Left lung (tissue), 10 donors: ENCODE results near the gene SND1. TPM values are rescaled to one million over a fixed set of nuclear protein-coding genes. Genes with fewer than 3 reads are reported as not detected.

Experiments
- ATAC-seq: fragments of 200-7000 bp; cut with Tn5 transposase; one replicate; pipeline ENCODE4 v1.9.1; 2020; ENCODE audit warnings: moderate library complexity
- DNase-seq, 4 donors: peaks; one replicate each; pipeline ENCODE4 v3.0.0-alpha.2; 2013 to 2020
- H3K27ac ChIP-seq, 2 donors: fragments of 200-600 bp; sonication (generic) in 1 of 2; one replicate each; pipeline versions ENCODE4 v1.5.0 to v1.8.0; 2020 to 2021
- H3K27me3 ChIP-seq, 2 donors: fragments of 200-600 bp; sonication (generic) in 1 of 2; one replicate each; pipeline versions ENCODE4 v1.5.0 to v1.8.0; 2020 to 2021
- H3K36me3 ChIP-seq, 2 donors: fragments of 200-600 bp; sonication (generic) in 1 of 2; one replicate each; pipeline versions ENCODE4 v1.5.0 to v1.8.0; 2020 to 2021
- H3K4me1 ChIP-seq, 2 donors: fragments of 200-600 bp; one replicate each; pipeline ENCODE4 v1.8.0; 2021
- H3K4me3 ChIP-seq, 2 donors: fragments of 200-600 bp; sonication (generic) in 1 of 2; one replicate each; pipeline versions ENCODE4 v1.5.0 to v1.8.0; 2020 to 2021; ENCODE audit warnings: mild to moderate bottlenecking in 1 of 2
- H3K9me3 ChIP-seq, 2 donors: fragments of 200-600 bp; sonication (generic) in 1 of 2; one replicate each; pipeline versions ENCODE4 v1.5.0 to v1.8.0; 2020 to 2021
- CTCF ChIP-seq, 2 donors: fragments of 200-600 bp; sonication (generic) in 1 of 2; IDR thresholded peaks; one replicate each; pipeline versions ENCODE4 v1.5.0 to v1.8.0; 2021; ENCODE audit warnings: antibody characterized with exemption in 2 of 2
- intact Hi-C, 2 donors: fragments of 100-400 bp; cut with DNase I; formaldehyde crosslinking; loops; one replicate each; pipeline versions ENCODE4 v1.11.2 to v1.14.2; 2022
- polyA plus RNA-seq, 6 donors: library from polyadenylated mRNA; unstranded; fragments of 120-200 nt; gene quantifications; one replicate each; pipeline ENCODE4 v1.2.1, GENCODE V29; 2013; ENCODE audit not compliant: insufficient read length in 6 of 6
- total RNA-seq, 2 donors: library from RNA; stranded (reverse); fragmentation: NEBNext Ultra II Directional; extraction: Animal tissue kit (Norgen Biotek cat#: 25700); gene quantifications; one replicate each; pipeline ENCODE4 v1.2.1, GENCODE V29; 2021
- donor health status: DM: no; HTN: yes; CAD: no.
- donor health status: DM: no; HTN: no; CAD: no.

SND1 gene
- total and polyA plus RNA-seq, 8 donors: 141 to 229 (median 156) TPM

GRCh38 chr7:127914693-127915092, 262.7 kb downstream of the SND1 start:
- ATAC-seq (no peak), DNase-seq (no peak)
- Histone ChIP-seq H3K27me3 (no peaks in the 10 kb centered on the region), H3K27ac (no peak overlapping the region), H3K36me3 (peaks cover 0 to 11% of the 10 kb centered on the region in 2 donors), H3K4me1 (peaks cover 0 to 3% of the 10 kb centered on the region in 2 donors), H3K9me3 (no peaks in the 10 kb centered on the region), H3K4me3 (no peak overlapping the region)
- no peak for TF ChIP-seq CTCF (IDR thresholded peaks at IDR 0.05)
- intact Hi-C loops: no loop called here

- intact Hi-C loops: no loop called here
- DNase-seq (no peak), ATAC-seq (no peak)
- H3K4me1 ChIP-seq: peaks cover 0 to 8% of the 10 kb centered on the region in 2 donors
- H3K9me3 ChIP-seq: no peaks in the 10 kb centered on the region
- H3K27ac ChIP-seq: no peak overlapping the region
- no peaks in the 10 kb centered on the region for H3K36me3 ChIP-seq
- no peak for TF ChIP-seq CTCF (IDR thresholded peaks at IDR 0.05)
- no peak overlapping the region for H3K4me3 ChIP-seq
- H3K27me3 ChIP-seq: no peaks in the 10 kb centered on the region
Observed at GRCh38 chr7:127916735-127917134, 264.7 kb downstream of the SND1 start.

- Histone ChIP-seq H3K27me3 (no peaks in the 10 kb centered on the region), H3K4me1 (peaks cover 0 to 8% of the 10 kb centered on the region in 2 donors), H3K4me3 (no peak overlapping the region), H3K9me3 (no peaks in the 10 kb centered on the region), H3K36me3 (no peaks in the 10 kb centered on the region), H3K27ac (no peak overlapping the region)
- intact Hi-C loops: no loop called here
- no peak for TF ChIP-seq CTCF (IDR thresholded peaks at IDR 0.05)
- ATAC-seq (no peak), DNase-seq (no peak)
Observed at GRCh38 chr7:127918130-127918529, 266.1 kb downstream of the SND1 start.

GRCh38 chr7:127920787-127921438, 268.9 kb downstream of the SND1 start:
- TF ChIP-seq CTCF (IDR thresholded peaks at IDR 0.05): no peak
- peaks cover 0 to 5% of the 10 kb centered on the region in 2 donors for H3K4me1 ChIP-seq
- H3K27ac ChIP-seq: no peak overlapping the region
- H3K4me3 ChIP-seq: no peak overlapping the region
- DNase-seq (peak in 1 of 4 donors; percentile 56), ATAC-seq (peak; percentile 54)
- intact Hi-C loops: no loop called here
- no peaks in the 10 kb centered on the region for H3K27me3 ChIP-seq
- H3K9me3 ChIP-seq: no peaks in the 10 kb centered on the region
- H3K36me3 ChIP-seq: no peaks in the 10 kb centered on the region

- Histone ChIP-seq H3K27me3 (no peaks in the 10 kb centered on the region), H3K36me3 (no peaks in the 10 kb centered on the region), H3K4me1 (peaks cover 0 to 12% of the 10 kb centered on the region in 2 donors), H3K9me3 (no peaks in the 10 kb centered on the region), H3K4me3 (no peak overlapping the region), H3K27ac (no peak overlapping the region)
- TF ChIP-seq CTCF (IDR thresholded peaks at IDR 0.05): no peak
- intact Hi-C loops: no loop called here
- DNase-seq (no peak), ATAC-seq (no peak)
Observed at GRCh38 chr7:127922656-127923055, 270.7 kb downstream of the SND1 start.
